OCI-LY1 (cell line): ENCODE measurements around the gene CA9.

Experiments
- H2AFZ ChIP-seq: fragments of 200-600 bp; sonication (generic), shearing (Covaris generic); 2 replicates; pipeline ENCODE4 v1.6.0; 2014; ENCODE audit warnings: antibody characterized with exemption, mild to moderate bottlenecking, low read length
- H3F3A ChIP-seq: fragments of 200-600 bp; sonication (generic), shearing (Covaris generic); 2 replicates; pipeline ENCODE4 v1.6.0; 2014; ENCODE audit warnings: mild to moderate bottlenecking, antibody characterized with exemption, low read length, moderate library complexity; ENCODE audit not compliant: insufficient read depth
- H3K27ac ChIP-seq: fragments of 200-600 bp; sonication (generic); 2 replicates; pipeline ENCODE4 v1.5.1; 2014; ENCODE audit warnings: low read length, mixed run types, mild to moderate bottlenecking, low read depth; ENCODE audit not compliant: poor library complexity, severe bottlenecking
- H3K27me3 ChIP-seq: fragments of 200-600 bp; sonication (generic); 2 replicates; pipeline ENCODE4 v1.6.0; 2014; ENCODE audit warnings: antibody characterized with exemption, mild to moderate bottlenecking, low read length, moderate library complexity; ENCODE audit not compliant: insufficient read depth
- H3K36me3 ChIP-seq: fragments of 200-600 bp; sonication (generic); 2 replicates; pipeline ENCODE4 v1.6.1; 2014; ENCODE audit warnings: mild to moderate bottlenecking, antibody characterized with exemption, low read length, moderate library complexity, mixed read lengths; ENCODE audit not compliant: insufficient read depth
- H3K4me1 ChIP-seq: fragments of 200-600 bp; sonication (generic); 2 replicates; pipeline ENCODE4 v1.5.1; 2014; ENCODE audit warnings: mild to moderate bottlenecking, low read length, moderate library complexity; ENCODE audit not compliant: insufficient read depth, severe bottlenecking
- H3K4me2 ChIP-seq: fragments of 200-600 bp; sonication (generic), shearing (Covaris generic); 2 replicates; pipeline ENCODE4 v1.6.1; 2014; ENCODE audit warnings: low read length
- H3K4me3 ChIP-seq: fragments of 200-600 bp; sonication (generic); 2 replicates; pipeline ENCODE4 v1.5.1; 2014; ENCODE audit warnings: low read length, low read depth, mild to moderate bottlenecking, mixed read lengths; ENCODE audit not compliant: poor library complexity, severe bottlenecking
- H3K79me2 ChIP-seq: fragments of 200-600 bp; shearing (Covaris generic); 2 replicates; pipeline ENCODE4 v1.6.1; 2016; ENCODE audit warnings: mixed run types, low read length, mixed read lengths; ENCODE audit not compliant: insufficient read depth
- H3K9ac ChIP-seq: fragments of 200-600 bp; sonication (generic), shearing (Covaris generic); 2 replicates; pipeline ENCODE4 v1.6.1; 2014; ENCODE audit warnings: mild to moderate bottlenecking, low read length, mixed read lengths
- H3K9me2 ChIP-seq: fragments of 200-600 bp; sonication (generic), shearing (Covaris generic); 2 replicates; pipeline ENCODE4 v1.6.1; 2014; ENCODE audit warnings: low read depth, mild to moderate bottlenecking, low read length, mixed read lengths
- H3K9me3 ChIP-seq: fragments of 200-600 bp; shearing (Covaris generic); 2 replicates; pipeline ENCODE4 v1.6.1; 2014; ENCODE audit warnings: low read length, mixed read lengths
- H4K20me1 ChIP-seq: fragments of 200-600 bp; sonication (generic), shearing (Covaris generic); 2 replicates; pipeline ENCODE4 v1.6.0; 2016; ENCODE audit warnings: mild to moderate bottlenecking, low read length; ENCODE audit not compliant: insufficient read depth
- CTCF ChIP-seq: fragments of 200-600 bp; sonication (generic), shearing (Covaris generic); IDR thresholded peaks from 2 replicates; pipeline ENCODE4 v1.5.1; 2017; ENCODE audit warnings: mild to moderate bottlenecking, antibody characterized with exemption, low read length, moderate library complexity, mixed read lengths
- EZH2 ChIP-seq: fragments of 200-600 bp; sonication (generic), shearing (Covaris generic); IDR thresholded peaks from 2 replicates; pipeline ENCODE4 v1.8.0; 2017; ENCODE audit warnings: borderline replicate concordance, mixed run types, mild to moderate bottlenecking, antibody characterized with exemption, low read length, moderate library complexity, mixed read lengths

The CA9 gene

GRCh38 chr9:35666045-35666444, 7.7 kb upstream of the CA9 start:
- TF ChIP-seq CTCF (no peak), EZH2 (no peak)
- Histone ChIP-seq H3K27ac (no peak overlapping the region), H4K20me1 (no peaks in the 10 kb centered on the region), H2AFZ (no peak overlapping the region), H3K36me3 (peaks cover 22% of the 10 kb centered on the region; the same call in 1 of the 2 replicates), H3K79me2 (no peaks in the 10 kb centered on the region), H3K9me2 (no peaks in the 10 kb centered on the region), H3K9ac (no peak overlapping the region), H3K27me3 (no peaks in the 10 kb centered on the region), H3F3A (no peaks in the 10 kb centered on the region), H3K4me2 (no peak overlapping the region), H3K9me3 (no peaks in the 10 kb centered on the region), H3K4me3 (no peak overlapping the region), H3K4me1 (peaks cover 39% of the 10 kb centered on the region)

DNA sequence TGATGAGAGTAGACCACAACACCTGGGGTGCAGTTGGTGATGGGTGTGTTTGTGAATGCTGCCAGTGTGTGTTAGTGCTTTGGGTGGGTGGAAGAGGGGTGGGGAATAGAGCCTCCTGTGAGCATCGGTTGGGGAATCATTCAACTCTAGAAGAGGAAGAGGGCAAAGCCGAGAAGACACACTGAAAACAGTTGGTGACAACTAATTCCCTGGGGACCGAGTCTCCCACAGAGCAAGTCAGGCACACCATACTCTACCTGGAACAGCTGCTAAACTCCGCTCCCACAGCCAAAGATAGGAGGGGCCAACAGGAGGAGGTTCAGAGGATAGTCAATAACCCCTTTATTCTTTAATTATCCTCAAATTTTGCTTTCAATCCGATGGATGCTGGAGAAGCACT, 7.2 kb upstream of the CA9 start:
- Histone ChIP-seq H3K36me3 (peaks cover 18% of the 10 kb centered on the region; the same call in 1 of the 2 replicates), H3K4me3 (no peak overlapping the region), H3K9me3 (no peaks in the 10 kb centered on the region), H3K27ac (no peak overlapping the region), H2AFZ (no peak overlapping the region), H3K4me2 (no peak overlapping the region), H3K9me2 (no peaks in the 10 kb centered on the region), H3K27me3 (no peaks in the 10 kb centered on the region), H3K4me1 (peaks cover 37% of the 10 kb centered on the region), H3K79me2 (no peaks in the 10 kb centered on the region), H3F3A (no peaks in the 10 kb centered on the region), H3K9ac (no peak overlapping the region), H4K20me1 (no peaks in the 10 kb centered on the region)
- no peak for TF ChIP-seq EZH2
- TF ChIP-seq CTCF, result no peak

DNA sequence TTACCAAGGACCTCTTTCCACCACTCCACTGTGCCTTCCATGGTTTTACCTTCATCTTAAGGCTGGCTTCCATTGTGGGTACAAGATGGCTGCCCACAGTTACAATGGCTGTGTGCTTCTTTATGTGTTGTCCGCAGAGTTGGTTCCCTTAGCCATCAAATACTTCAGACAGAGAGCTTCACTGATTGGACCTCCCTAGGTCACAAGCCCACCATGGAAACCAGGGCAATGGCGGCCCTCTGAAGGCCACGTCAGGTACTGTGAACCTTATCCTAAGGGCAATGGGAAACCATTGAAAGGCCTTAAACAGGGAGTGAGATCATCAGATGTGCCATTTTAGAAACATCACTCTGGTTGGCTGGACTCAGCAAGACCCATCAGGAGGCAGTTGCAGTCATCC, 5.8 kb upstream of the CA9 start:
- H2AFZ ChIP-seq, result no peak overlapping the region
- H3K9me3 ChIP-seq, result no peaks in the 10 kb centered on the region
- no peaks in the 10 kb centered on the region for H3K27me3 ChIP-seq
- H3K27ac ChIP-seq, result no peak overlapping the region
- no peaks in the 10 kb centered on the region for H3F3A ChIP-seq
- H3K4me3 ChIP-seq, result no peak overlapping the region
- H3K79me2 ChIP-seq, result no peaks in the 10 kb centered on the region
- TF ChIP-seq CTCF, result no peak
- TF ChIP-seq EZH2, result no peak
- H3K9me2 ChIP-seq, result no peaks in the 10 kb centered on the region
- H3K9ac ChIP-seq, result no peak overlapping the region
- H3K4me2 ChIP-seq, result no peak overlapping the region
- H4K20me1 ChIP-seq, result no peaks in the 10 kb centered on the region
- peaks cover 23% of the 10 kb centered on the region for H3K4me1 ChIP-seq
- H3K36me3 ChIP-seq, result peaks cover 4% of the 10 kb centered on the region; the same call in 1 of the 2 replicates
